ENCODE data around the gene PTPN22. TPM values are rescaled to one million over a fixed set of nuclear protein-coding genes. Genes with fewer than 3 reads are reported as not detected.

PTPN22 gene
- total and polyA plus RNA-seq, 9 of the 15 experiments (the other 6 are each of a cell fraction or from before 2014, with no cell fraction given), result 0.45 to 4.6 (median 1.1) TPM

DNA sequence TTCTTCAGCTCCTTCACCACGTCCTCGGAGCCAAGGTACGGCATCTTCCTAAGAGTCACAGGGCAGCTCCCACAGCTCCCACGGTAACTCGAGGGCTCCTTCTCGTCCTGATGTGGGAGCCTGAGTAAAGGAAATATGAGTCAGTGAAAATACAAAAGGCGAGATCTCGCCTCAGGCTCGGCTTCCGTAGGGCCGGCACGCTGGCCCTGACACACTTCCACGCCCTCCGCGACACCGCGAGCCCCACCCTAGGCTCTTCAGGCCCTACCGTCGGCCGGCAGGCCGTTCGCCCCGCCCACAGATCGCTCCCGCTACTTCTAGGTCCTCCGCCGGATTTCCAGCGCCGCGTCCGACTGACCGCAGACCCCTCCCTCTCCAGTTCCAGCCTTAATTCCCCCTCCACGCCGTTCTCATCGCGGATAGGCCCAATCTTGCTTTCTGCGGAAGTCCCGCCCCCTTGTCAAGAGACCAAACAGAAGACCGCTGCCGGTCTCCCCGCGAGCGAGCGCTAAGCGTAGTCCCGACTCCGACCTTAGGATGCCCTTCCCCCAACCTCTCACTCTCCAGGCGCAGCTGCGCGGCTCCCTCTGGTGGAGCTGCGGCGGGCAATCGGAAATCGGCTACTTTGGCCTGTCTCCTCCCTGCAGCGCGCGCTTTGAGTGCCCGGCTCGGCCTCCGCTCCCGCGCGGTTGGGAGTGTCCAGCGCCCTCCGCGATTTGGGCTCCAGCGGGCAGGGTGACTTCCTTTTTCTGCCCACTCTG, 33.3 kb upstream of the PTPN22 start, which contains the start of the genes AP4B1 and DCLRE1B (continued):
- no peak for TF ChIP-seq HOXB6 (CRISPR knock-in tag; IDR thresholded peaks at IDR 0.05; ENCODE audit: borderline replicate concordance)
- TF ChIP-seq PHB (CRISPR knock-in tag; IDR thresholded peaks at IDR 0.05), result no peak
- peak; percentile 48; the same call in 1 of the 2 replicates for TF ChIP-seq CBFB (CRISPR knock-in tag; IDR thresholded peaks at IDR 0.05)
- TF ChIP-seq, protein P1, sequence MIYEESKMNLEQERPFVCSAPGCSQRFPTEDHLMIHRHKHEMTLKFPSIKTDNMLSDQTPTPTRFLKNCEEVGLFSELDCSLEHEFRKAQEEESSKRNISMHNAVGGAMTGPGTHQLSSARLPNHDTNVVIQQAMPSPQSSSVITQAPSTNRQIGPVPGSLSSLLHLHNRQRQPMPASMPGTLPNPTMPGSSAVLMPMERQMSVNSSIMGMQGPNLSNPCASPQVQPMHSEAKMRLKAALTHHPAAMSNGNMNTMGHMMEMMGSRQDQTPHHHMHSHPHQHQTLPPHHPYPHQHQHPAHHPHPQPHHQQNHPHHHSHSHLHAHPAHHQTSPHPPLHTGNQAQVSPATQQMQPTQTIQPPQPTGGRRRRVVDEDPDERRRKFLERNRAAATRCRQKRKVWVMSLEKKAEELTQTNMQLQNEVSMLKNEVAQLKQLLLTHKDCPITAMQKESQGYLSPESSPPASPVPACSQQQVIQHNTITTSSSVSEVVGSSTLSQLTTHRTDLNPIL (CRISPR knock-in tag; IDR thresholded peaks at IDR 0.05), result no peak
- TF ChIP-seq SPI1 (IDR thresholded peaks at IDR 0.05; ENCODE audit: borderline replicate concordance, low read depth, low read length), result peak; percentile 85
- TF ChIP-seq, protein P2, sequence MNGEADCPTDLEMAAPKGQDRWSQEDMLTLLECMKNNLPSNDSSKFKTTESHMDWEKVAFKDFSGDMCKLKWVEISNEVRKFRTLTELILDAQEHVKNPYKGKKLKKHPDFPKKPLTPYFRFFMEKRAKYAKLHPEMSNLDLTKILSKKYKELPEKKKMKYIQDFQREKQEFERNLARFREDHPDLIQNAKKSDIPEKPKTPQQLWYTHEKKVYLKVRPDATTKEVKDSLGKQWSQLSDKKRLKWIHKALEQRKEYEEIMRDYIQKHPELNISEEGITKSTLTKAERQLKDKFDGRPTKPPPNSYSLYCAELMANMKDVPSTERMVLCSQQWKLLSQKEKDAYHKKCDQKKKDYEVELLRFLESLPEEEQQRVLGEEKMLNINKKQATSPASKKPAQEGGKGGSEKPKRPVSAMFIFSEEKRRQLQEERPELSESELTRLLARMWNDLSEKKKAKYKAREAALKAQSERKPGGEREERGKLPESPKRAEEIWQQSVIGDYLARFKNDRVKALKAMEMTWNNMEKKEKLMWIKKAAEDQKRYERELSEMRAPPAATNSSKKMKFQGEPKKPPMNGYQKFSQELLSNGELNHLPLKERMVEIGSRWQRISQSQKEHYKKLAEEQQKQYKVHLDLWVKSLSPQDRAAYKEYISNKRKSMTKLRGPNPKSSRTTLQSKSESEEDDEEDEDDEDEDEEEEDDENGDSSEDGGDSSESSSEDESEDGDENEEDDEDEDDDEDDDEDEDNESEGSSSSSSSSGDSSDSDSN (IDR thresholded peaks at IDR 0.05; ENCODE audit: borderline replicate concordance in 1 of 2, low read depth in 2 of 2, low read length in 2 of 2), result peak in 1 of 2 experiments; percentile 85; a peak in 2 of 4 replicates
- TF ChIP-seq, protein P3, sequence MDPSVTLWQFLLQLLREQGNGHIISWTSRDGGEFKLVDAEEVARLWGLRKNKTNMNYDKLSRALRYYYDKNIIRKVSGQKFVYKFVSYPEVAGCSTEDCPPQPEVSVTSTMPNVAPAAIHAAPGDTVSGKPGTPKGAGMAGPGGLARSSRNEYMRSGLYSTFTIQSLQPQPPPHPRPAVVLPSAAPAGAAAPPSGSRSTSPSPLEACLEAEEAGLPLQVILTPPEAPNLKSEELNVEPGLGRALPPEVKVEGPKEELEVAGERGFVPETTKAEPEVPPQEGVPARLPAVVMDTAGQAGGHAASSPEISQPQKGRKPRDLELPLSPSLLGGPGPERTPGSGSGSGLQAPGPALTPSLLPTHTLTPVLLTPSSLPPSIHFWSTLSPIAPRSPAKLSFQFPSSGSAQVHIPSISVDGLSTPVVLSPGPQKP (CRISPR knock-in tag; IDR thresholded peaks at IDR 0.05), result no peak
- no peak for TF ChIP-seq MAFF (IDR thresholded peaks at IDR 0.05; ENCODE audit: low read length)
- no peak for TF ChIP-seq POLR3A (IDR thresholded peaks at IDR 0.05; ENCODE audit: borderline replicate concordance, extremely low read depth, insufficient read depth, insufficient read length)
- no peak for TF ChIP-seq NR4A1 (CRISPR knock-in tag; IDR thresholded peaks at IDR 0.05)
- TF ChIP-seq NR4A1 (tag; IDR thresholded peaks at IDR 0.05), result peak; percentile 5; the same call in 1 of the 2 replicates
- TF ChIP-seq NEUROD1 (IDR thresholded peaks at IDR 0.05; ENCODE audit: borderline replicate concordance, low read depth, low read length, partially characterized antibody), result peak; percentile 90
- TF ChIP-seq POLR3G (IDR thresholded peaks at IDR 0.05; ENCODE audit: extremely low read depth, insufficient read length, insufficient replicate concordance), result no peak
- TF ChIP-seq ZNF76 (CRISPR knock-in tag; IDR thresholded peaks at IDR 0.05; ENCODE audit: borderline replicate concordance), result no peak
- TF ChIP-seq, protein P4, sequence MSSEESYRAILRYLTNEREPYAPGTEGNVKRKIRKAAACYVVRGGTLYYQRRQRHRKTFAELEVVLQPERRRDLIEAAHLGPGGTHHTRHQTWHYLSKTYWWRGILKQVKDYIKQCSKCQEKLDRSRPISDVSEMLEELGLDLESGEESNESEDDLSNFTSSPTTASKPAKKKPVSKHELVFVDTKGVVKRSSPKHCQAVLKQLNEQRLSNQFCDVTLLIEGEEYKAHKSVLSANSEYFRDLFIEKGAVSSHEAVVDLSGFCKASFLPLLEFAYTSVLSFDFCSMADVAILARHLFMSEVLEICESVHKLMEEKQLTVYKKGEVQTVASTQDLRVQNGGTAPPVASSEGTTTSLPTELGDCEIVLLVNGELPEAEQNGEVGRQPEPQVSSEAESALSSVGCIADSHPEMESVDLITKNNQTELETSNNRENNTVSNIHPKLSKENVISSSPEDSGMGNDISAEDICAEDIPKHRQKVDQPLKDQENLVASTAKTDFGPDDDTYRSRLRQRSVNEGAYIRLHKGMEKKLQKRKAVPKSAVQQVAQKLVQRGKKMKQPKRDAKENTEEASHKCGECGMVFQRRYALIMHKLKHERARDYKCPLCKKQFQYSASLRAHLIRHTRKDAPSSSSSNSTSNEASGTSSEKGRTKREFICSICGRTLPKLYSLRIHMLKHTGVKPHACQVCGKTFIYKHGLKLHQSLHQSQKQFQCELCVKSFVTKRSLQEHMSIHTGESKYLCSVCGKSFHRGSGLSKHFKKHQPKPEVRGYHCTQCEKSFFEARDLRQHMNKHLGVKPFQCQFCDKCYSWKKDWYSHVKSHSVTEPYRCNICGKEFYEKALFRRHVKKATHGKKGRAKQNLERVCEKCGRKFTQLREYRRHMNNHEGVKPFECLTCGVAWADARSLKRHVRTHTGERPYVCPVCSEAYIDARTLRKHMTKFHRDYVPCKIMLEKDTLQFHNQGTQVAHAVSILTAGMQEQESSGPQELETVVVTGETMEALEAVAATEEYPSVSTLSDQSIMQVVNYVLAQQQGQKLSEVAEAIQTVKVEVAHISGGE (CRISPR knock-in tag; IDR thresholded peaks at IDR 0.05), result peak in 2 of 3 experiments; percentile 17 to 93; a peak in 2 of 6 replicates
- 0 out of 2 replicates have a peak, but pooled peaks have one; percentile 46 for TF ChIP-seq SMARCE1 (IDR thresholded peaks at IDR 0.05)
- TF ChIP-seq NFIC (IDR thresholded peaks at IDR 0.05), result peak; percentile 54
- TF ChIP-seq HNRNPH1 (optimal IDR thresholded peaks at IDR 0.05; ENCODE audit: low read depth, low read length), result no peak
- TF ChIP-seq ZNF408 (CRISPR knock-in tag; IDR thresholded peaks at IDR 0.05; ENCODE audit: low read depth), result no peak

Data from K562 (cell line).